ENCODE data around the gene GPR158. TPM values are rescaled to one million over a fixed set of nuclear protein-coding genes. Genes with fewer than 3 reads are reported as not detected.

The GPR158 gene
- total RNA-seq, 4 donors from 2014 or later = 0.07 to 0.27 TPM; not detected in 2

DNA sequence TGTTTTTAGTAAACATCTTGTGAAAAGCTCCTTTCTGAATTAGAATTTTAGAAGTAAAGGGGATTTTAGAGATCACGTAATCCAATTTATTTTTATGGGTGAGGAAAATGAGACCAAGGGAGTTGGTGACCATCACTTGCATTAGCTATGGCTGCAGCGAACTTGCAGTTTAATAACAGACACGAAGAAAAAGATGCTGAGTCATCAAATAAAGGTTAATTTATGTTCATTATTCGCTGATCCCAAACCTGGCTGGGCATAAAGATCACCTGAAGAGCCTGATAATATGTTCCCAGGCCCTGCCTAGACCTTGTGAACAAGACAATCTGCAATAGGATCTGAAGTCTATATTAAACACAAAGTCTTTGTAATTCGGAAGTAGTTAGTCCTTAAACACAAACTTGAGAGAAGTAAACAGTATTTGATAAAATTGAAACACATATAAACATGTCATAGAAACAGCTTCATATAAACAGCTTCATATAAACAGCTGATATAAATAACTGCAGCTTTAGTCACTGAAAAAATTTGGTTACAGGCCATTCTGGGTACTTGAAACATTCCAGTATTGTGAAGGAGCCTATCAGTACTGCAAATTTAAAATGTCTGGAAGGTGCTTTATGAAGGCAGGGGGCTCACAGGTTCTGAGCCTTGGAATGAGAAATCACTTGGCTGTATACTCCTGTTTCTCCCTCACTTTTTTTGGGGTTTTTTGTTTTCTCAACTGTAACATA is 16.5 kb downstream of the GPR158 start:
- ATAC-seq = no peak
- Histone ChIP-seq H3K4me3 (no peak overlapping the region), H3K36me3 (no peaks in the 10 kb centered on the region), H3K27ac (no peak overlapping the region), H3K27me3 (no peaks in the 10 kb centered on the region), H3K9me3 (peaks cover 0 to 12% (median 0%) of the 10 kb centered on the region in 3 donors), H3K4me1 (no peaks in the 10 kb centered on the region)
- TF ChIP-seq POLR2A (IDR thresholded peaks at IDR 0.05) = no peak
- WGBS, 2 donors (ENCODE audit: low coverage in 1 of 2) = 48 to 85% methylated on average over 4 to 5 of the region's 5 CpGs

GRCh38 chr10:25198151-25198550 is 23.4 kb downstream of the GPR158 start:
- WGBS, 2 donors (ENCODE audit: low coverage in 1 of 2) = 6 to 20% methylated on average over 1 of the region's 1 CpG
- H3K27me3 ChIP-seq = no peaks in the 10 kb centered on the region
- H3K27ac ChIP-seq = no peak overlapping the region
- TF ChIP-seq, protein P1, sequence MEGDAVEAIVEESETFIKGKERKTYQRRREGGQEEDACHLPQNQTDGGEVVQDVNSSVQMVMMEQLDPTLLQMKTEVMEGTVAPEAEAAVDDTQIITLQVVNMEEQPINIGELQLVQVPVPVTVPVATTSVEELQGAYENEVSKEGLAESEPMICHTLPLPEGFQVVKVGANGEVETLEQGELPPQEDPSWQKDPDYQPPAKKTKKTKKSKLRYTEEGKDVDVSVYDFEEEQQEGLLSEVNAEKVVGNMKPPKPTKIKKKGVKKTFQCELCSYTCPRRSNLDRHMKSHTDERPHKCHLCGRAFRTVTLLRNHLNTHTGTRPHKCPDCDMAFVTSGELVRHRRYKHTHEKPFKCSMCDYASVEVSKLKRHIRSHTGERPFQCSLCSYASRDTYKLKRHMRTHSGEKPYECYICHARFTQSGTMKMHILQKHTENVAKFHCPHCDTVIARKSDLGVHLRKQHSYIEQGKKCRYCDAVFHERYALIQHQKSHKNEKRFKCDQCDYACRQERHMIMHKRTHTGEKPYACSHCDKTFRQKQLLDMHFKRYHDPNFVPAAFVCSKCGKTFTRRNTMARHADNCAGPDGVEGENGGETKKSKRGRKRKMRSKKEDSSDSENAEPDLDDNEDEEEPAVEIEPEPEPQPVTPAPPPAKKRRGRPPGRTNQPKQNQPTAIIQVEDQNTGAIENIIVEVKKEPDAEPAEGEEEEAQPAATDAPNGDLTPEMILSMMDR (IDR thresholded peaks at IDR 0.05) = no peak
- TF ChIP-seq POLR2AphosphoS5 (IDR thresholded peaks at IDR 0.05) (no peak), POLR2A (IDR thresholded peaks at IDR 0.05) (no peak), EP300 (IDR thresholded peaks at IDR 0.05) (no peak)
- H3K4me3 ChIP-seq = no peak overlapping the region
- H3K9me3 ChIP-seq = no peaks in the 10 kb centered on the region
- no peaks in the 10 kb centered on the region for H3K36me3 ChIP-seq
- ATAC-seq = no peak
- no peaks in the 10 kb centered on the region for H3K4me1 ChIP-seq

DNA sequence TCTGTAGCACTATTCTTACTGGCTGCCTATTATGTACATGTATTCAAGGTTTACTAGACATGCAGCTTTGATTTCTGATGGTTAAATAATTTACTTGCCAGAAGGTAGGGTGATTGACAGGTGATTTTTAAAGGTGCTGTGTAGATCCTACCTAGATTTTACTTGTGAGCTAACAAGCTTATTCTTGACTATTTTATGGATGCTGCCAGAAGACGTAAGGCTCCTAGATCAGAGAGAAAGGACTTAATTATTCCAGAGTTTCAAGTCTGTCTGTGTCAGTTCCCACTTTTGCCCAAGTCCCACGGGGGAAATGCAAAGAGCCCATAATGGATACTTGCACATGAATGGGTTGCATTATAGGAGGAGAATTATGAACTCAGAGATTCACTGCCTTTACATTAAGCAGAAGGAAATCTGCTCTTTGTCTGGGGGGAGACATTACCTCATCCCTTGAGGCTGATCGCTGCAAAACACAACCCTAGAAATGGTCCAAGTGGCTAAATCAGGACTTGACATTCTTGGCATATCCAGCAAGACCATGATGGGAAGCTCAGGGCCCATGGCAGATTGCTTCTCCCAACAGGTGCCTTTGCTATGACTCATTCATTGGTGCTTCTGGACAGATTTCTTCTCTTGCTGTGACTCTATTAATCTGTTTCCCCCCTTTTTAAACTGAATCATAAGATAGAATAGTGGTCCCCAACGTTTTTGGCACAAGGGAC is 32.1 kb downstream of the GPR158 start:
- no peak for TF ChIP-seq EP300 (IDR thresholded peaks at IDR 0.05)
- no peak for TF ChIP-seq POLR2AphosphoS5 (IDR thresholded peaks at IDR 0.05)
- TF ChIP-seq POLR2A (IDR thresholded peaks at IDR 0.05) = no peak
- TF ChIP-seq, protein P1 (IDR thresholded peaks at IDR 0.05) = no peak
- Histone ChIP-seq H3K4me3 (no peak overlapping the region), H3K36me3 (no peaks in the 10 kb centered on the region), H3K27me3 (peaks cover 5% of the 10 kb centered on the region), H3K4me1 (no peaks in the 10 kb centered on the region), H3K27ac (no peak overlapping the region), H3K9me3 (no peaks in the 10 kb centered on the region)
- ATAC-seq = no peak
- WGBS, 2 donors (ENCODE audit: low coverage in 1 of 2) = 30 to 54% methylated on average over 3 to 4 of the region's 4 CpGs

DNA sequence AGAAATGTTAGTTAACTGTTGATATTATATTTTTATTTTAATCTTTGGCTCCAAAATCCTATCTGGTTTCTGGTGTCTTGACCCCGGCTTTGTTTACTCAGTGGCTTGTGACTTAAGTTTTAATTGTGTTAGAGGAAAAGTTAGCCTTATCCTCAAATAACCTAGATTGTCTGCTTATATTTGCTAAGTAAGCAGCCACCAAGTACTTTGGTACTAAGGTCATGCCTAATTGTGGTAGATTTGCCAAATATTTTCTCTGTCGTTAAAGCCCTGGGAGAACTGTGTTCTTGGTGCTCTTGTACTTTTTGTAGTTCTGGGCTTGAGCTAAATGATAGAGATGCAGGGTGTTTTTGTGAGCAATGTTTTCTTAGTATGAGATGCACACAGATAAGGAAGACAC is 34.8 kb downstream of the GPR158 start:
- no peaks in the 10 kb centered on the region for H3K36me3 ChIP-seq
- TF ChIP-seq POLR2AphosphoS5 (IDR thresholded peaks at IDR 0.05) (no peak), POLR2A (IDR thresholded peaks at IDR 0.05) (no peak), EP300 (IDR thresholded peaks at IDR 0.05) (no peak)
- TF ChIP-seq, protein P1 (IDR thresholded peaks at IDR 0.05) = no peak
- no peaks in the 10 kb centered on the region for H3K4me1 ChIP-seq
- no peaks in the 10 kb centered on the region for H3K9me3 ChIP-seq
- peaks cover 5% of the 10 kb centered on the region for H3K27me3 ChIP-seq
- WGBS, 2 donors (ENCODE audit: low coverage in 1 of 2) = 61 to 88% methylated on average over 2 of the region's 2 CpGs
- ATAC-seq = no peak
- H3K27ac ChIP-seq = no peak overlapping the region
- no peak overlapping the region for H3K4me3 ChIP-seq

GRCh38 chr10:25210265-25210664 is 35.5 kb downstream of the GPR158 start:
- no peak for ATAC-seq
- H3K36me3 ChIP-seq = no peaks in the 10 kb centered on the region
- no peaks in the 10 kb centered on the region for H3K9me3 ChIP-seq
- 46 to 73% methylated on average over 2 of the region's 2 CpGs for WGBS, 2 donors (ENCODE audit: low coverage in 1 of 2)
- no peak overlapping the region for H3K27ac ChIP-seq
- TF ChIP-seq POLR2A (IDR thresholded peaks at IDR 0.05) (no peak), POLR2AphosphoS5 (IDR thresholded peaks at IDR 0.05) (no peak), EP300 (IDR thresholded peaks at IDR 0.05) (no peak)
- TF ChIP-seq, protein P1 (IDR thresholded peaks at IDR 0.05) = no peak
- H3K4me3 ChIP-seq = no peak overlapping the region
- H3K4me1 ChIP-seq = no peaks in the 10 kb centered on the region
- peaks cover 5% of the 10 kb centered on the region for H3K27me3 ChIP-seq
